IMR-90 (cell line): ENCODE data around the gene AHCYL2. TPM values are rescaled to one million over a fixed set of nuclear protein-coding genes. Genes with fewer than 3 reads are reported as not detected.

Experiments
- ATAC-seq: fragments of 200-7000 bp; cut with Tn5 transposase; 2 replicates; pipeline ENCODE4 v1.9.1; 2020; ENCODE audit warnings: low read depth, mild to moderate bottlenecking, moderate library complexity
- BruUV-seq: library from RNA; stranded (reverse); fragments of 400-500 nt; replicated peaks from 2 replicates; lab custom pipeline; 2021; lab: Mats Ljungman, UMichigan
- CTCF ChIA-PET: fragments of 300-600 bp; formaldehyde crosslinking; extraction: SDS; loops from one replicate; lab custom pipeline; 2021; ENCODE audit warnings: antibody characterized with exemption; lab: Yijun Ruan, JAX
- POLR2A ChIA-PET: fragments of 300-600 bp; sonication (Branson Sonifier 250); formaldehyde crosslinking; loops from one replicate; lab custom pipeline; 2022; ENCODE audit warnings: antibody characterized with exemption; ENCODE audit not compliant: unreplicated experiment; lab: Charles Lee
- DNase-seq: peaks from one replicate; pipeline ENCODE4 v3.0.0; 2013
- H2AFZ ChIP-seq: replicated peaks from 2 replicates; pipeline ENCODE3; 2013; ENCODE audit warnings: low read length, mild to moderate bottlenecking; ENCODE audit not compliant: poor library complexity
- H2AK5ac ChIP-seq: 2 replicates; pipeline ENCODE4 v1.6.1; 2013; ENCODE audit warnings: low read depth, low read length, inconsistent platforms
- H2AK9ac ChIP-seq: replicated peaks from 2 replicates; pipeline ENCODE3; 2013; ENCODE audit warnings: mild to moderate bottlenecking, low read depth, low read length, moderate library complexity; ENCODE audit not compliant: poor library complexity
- H2BK120ac ChIP-seq: 2 replicates; pipeline ENCODE4 v1.6.1; 2013; ENCODE audit warnings: low read depth, low read length, inconsistent platforms
- H2BK15ac ChIP-seq: 3 replicates; pipeline ENCODE4 v1.6.1; 2013; ENCODE audit warnings: low read depth, low read length, inconsistent platforms
- H2BK20ac ChIP-seq: 2 replicates; pipeline ENCODE4 v1.6.1; 2013; ENCODE audit warnings: low read depth, mild to moderate bottlenecking, inconsistent platforms, low read length, moderate library complexity
- H2BK5ac ChIP-seq: 2 replicates; pipeline ENCODE4 v1.6.1; 2013; ENCODE audit warnings: mild to moderate bottlenecking, low read depth, low read length, inconsistent platforms; ENCODE audit not compliant: poor library complexity, severe bottlenecking
- H3K14ac ChIP-seq: replicated peaks from 2 replicates; pipeline ENCODE4 v1.6.1; 2013; ENCODE audit warnings: low read depth, low read length, inconsistent platforms
- H3K18ac ChIP-seq: 2 replicates; pipeline ENCODE4 v1.6.1; 2013; ENCODE audit warnings: low read depth, low read length, control low read depth
- H3K23ac ChIP-seq: 2 replicates; pipeline ENCODE4 v1.6.1; 2013; ENCODE audit warnings: low read depth, low read length, inconsistent platforms
- H3K27ac ChIP-seq: 2 replicates; pipeline ENCODE4 v1.5.1; 2013; ENCODE audit warnings: mild to moderate bottlenecking, control low read depth, low read length; ENCODE audit not compliant: insufficient read depth
- H3K27me3 ChIP-seq: 2 replicates; pipeline ENCODE4 v1.6.1; 2013; ENCODE audit warnings: low read length; ENCODE audit not compliant: control insufficient read depth, insufficient read depth
- H3K36me3 ChIP-seq: 2 replicates; pipeline ENCODE4 v1.6.1; 2013; ENCODE audit warnings: low read length, mixed read lengths; ENCODE audit not compliant: control insufficient read depth, insufficient read depth
- H3K4ac ChIP-seq: 2 replicates; pipeline ENCODE4 v1.6.1; 2013; ENCODE audit warnings: low read depth, low read length, inconsistent platforms
- H3K4me1 ChIP-seq: 2 replicates; pipeline ENCODE4 v1.6.1; 2013; ENCODE audit warnings: low read length, mixed read lengths; ENCODE audit not compliant: control insufficient read depth, insufficient read depth
- H3K4me2 ChIP-seq: 2 replicates; pipeline ENCODE4 v1.6.1; 2013; ENCODE audit warnings: low read depth, mild to moderate bottlenecking, control low read depth, low read length, moderate library complexity
- H3K4me3 ChIP-seq: 2 replicates; pipeline ENCODE4 v1.5.1; 2013; ENCODE audit warnings: low read depth, mild to moderate bottlenecking, control low read depth, low read length, moderate library complexity; ENCODE audit not compliant: insufficient read depth
- H3K56ac ChIP-seq: 2 replicates; pipeline ENCODE4 v1.6.1; 2013; ENCODE audit warnings: low read length, inconsistent platforms; ENCODE audit not compliant: insufficient read depth; ENCODE audit errors: extremely low read depth
- H3K79me1 ChIP-seq, 2 experiments: 2 replicates each; pipeline ENCODE4 v1.6.1; 2013; ENCODE audit warnings: low read length in 2 of 2, inconsistent platforms in 1 of 2, low read depth in 1 of 2
- H3K9ac ChIP-seq: 2 replicates; pipeline ENCODE4 v1.6.1; 2013; ENCODE audit warnings: low read depth, low read length, control low read depth
- H3K9me1 ChIP-seq: 2 replicates; pipeline ENCODE4 v1.6.1; 2013; ENCODE audit warnings: low read length, inconsistent platforms; ENCODE audit not compliant: insufficient read depth
- H3K9me3 ChIP-seq: 2 replicates; pipeline ENCODE4 v1.6.1; 2013; ENCODE audit warnings: low read length; ENCODE audit not compliant: control insufficient read depth, insufficient read depth
- H4K20me1 ChIP-seq: 2 replicates; pipeline ENCODE4 v1.6.1; 2013; ENCODE audit warnings: low read length, inconsistent platforms; ENCODE audit not compliant: insufficient read depth
- H4K5ac ChIP-seq: 2 replicates; pipeline ENCODE4 v1.6.1; 2013; ENCODE audit warnings: mild to moderate bottlenecking, low read depth, low read length, control low read depth
- H4K8ac ChIP-seq, 2 experiments: 2 replicates each; pipeline ENCODE4 v1.6.1; 2013; ENCODE audit warnings: low read depth in 2 of 2, low read length in 2 of 2, control low read depth in 1 of 2, inconsistent platforms in 1 of 2
- H4K91ac ChIP-seq: 2 replicates; pipeline ENCODE4 v1.6.1; 2013; ENCODE audit warnings: low read depth, low read length, inconsistent platforms; ENCODE audit not compliant: insufficient read depth
- BHLHE40 ChIP-seq: fragments of 150-350 bp; IDR thresholded peaks from 2 replicates; pipeline ENCODE4 v1.6.1; 2016; ENCODE audit warnings: mild to moderate bottlenecking, low read depth, low read length
- CEBPB ChIP-seq: IDR thresholded peaks from 2 replicates; pipeline ENCODE4 v1.6.1; 2012; ENCODE audit warnings: low read depth, low read length, improper control_type of control experiment
- CHD1 ChIP-seq: IDR thresholded peaks from 2 replicates; pipeline ENCODE4 v1.6.1; 2012; ENCODE audit warnings: low read depth, low read length, improper control_type of control experiment
- CTCF ChIP-seq: conservative IDR thresholded peaks from 2 replicates; pipeline ENCODE4 v1.5.1; 2012; ENCODE audit warnings: mild to moderate bottlenecking, low read depth, low read length, improper control_type of control experiment
- FOS ChIP-seq: fragments of 150-350 bp; IDR thresholded peaks from 2 replicates; pipeline ENCODE4 v1.6.1; 2016; ENCODE audit warnings: low read depth, low read length
- MAFK ChIP-seq: IDR thresholded peaks from 2 replicates; pipeline ENCODE4 v1.6.1; 2012; ENCODE audit warnings: low read depth, low read length, improper control_type of control experiment
- MAZ ChIP-seq: IDR thresholded peaks from 2 replicates; pipeline ENCODE4 v1.6.1; 2012; ENCODE audit warnings: low read depth, mild to moderate bottlenecking, low read length, improper control_type of control experiment, moderate library complexity, borderline replicate concordance
- MXI1 ChIP-seq: IDR thresholded peaks from 2 replicates; pipeline ENCODE4 v1.6.1; 2012; ENCODE audit warnings: low read depth, mild to moderate bottlenecking, low read length, moderate library complexity, borderline replicate concordance
- NFE2L2 ChIP-seq: fragments of 150-350 bp; IDR thresholded peaks from 2 replicates; pipeline ENCODE4 v1.6.1; 2016; ENCODE audit warnings: low read depth, mild to moderate bottlenecking, low read length
- RAD21 ChIP-seq: IDR thresholded peaks from 2 replicates; pipeline ENCODE4 v1.6.1; 2012; ENCODE audit warnings: low read length, improper control_type of control experiment
- RCOR1 ChIP-seq: IDR thresholded peaks from 2 replicates; pipeline ENCODE4 v1.6.1; 2012; ENCODE audit warnings: mild to moderate bottlenecking, low read length, improper control_type of control experiment; ENCODE audit not compliant: insufficient replicate concordance
- RFX5 ChIP-seq: IDR thresholded peaks from 2 replicates; pipeline ENCODE4 v1.8.0; 2012; ENCODE audit warnings: low read depth, mild to moderate bottlenecking, low read length, moderate library complexity
- WGBS, 2 experiments: methylation state at CpG; one replicate each; pipeline versions ENCODE4 v1.1.5 to v1.1.7; 2013; ENCODE audit warnings: missing lambda C conversion rate in 2 of 2; ENCODE audit not compliant: insufficient read length in 1 of 2; ENCODE audit errors: extremely low coverage in 2 of 2; 5-methylcytosine and 5-hydroxymethylcytosine counted together
- dilution Hi-C: fragments of 300-500 bp; cut with HindIII; formaldehyde crosslinking; loops from one replicate; pipeline ENCODE4 v1.14.3; 2018; ENCODE audit warnings: low sequenced_read_pairs; ENCODE audit not compliant: unreplicated experiment
- in situ Hi-C: fragments of 300-500 bp; cut with MboI; formaldehyde crosslinking; loops from 3 replicates; pipeline ENCODE4 v1.14.3; 2019; ENCODE audit warnings: low sequenced_read_pairs, inconsistent platforms, mixed read lengths
- intact Hi-C: fragments of 100-400 bp; cut with micrococcal nuclease; formaldehyde crosslinking; loops from 2 replicates; pipeline ENCODE4 v1.10.0; 2022
- polyA plus RNA-seq, 3 experiments: library from polyadenylated mRNA; depleted of rRNA; stranded (reverse); fragments of >200 nt; gene quantifications; 2 replicates each; pipeline ENCODE4 v1.2.3, GENCODE V29; 2012; ENCODE audit warnings: low replicate concordance in 1 of 3
- total RNA-seq: library from RNA; depleted of rRNA; stranded (reverse); fragments of >200 nt; gene quantifications from 2 replicates; pipeline ENCODE4 v1.2.3, GENCODE V29; 2012

AHCYL2 gene
- total and polyA plus RNA-seq, 2 of the 4 experiments (the other 2 are of a cell fraction) = 5.7 to 7.6 TPM

DNA sequence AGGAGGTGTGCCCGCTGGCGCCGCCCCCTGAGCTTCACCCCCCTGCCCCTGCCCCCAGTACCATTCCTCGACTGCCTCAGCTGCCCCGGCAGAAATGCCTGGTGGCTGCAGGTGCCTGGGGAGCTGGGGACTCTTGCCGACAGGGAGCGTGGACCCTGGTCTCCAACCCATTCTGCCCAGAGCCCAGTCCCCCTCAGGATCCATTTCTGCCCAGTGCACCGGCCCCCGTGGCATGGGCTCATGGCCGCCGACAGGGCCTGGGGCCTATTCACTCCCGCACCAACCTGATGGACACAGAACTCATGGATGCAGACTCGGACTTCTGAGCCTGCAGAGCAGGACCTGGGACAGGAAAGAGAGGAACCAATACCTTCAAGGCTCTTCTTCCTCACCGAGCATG lies 12.7 kb upstream of the AHCYL2 start:
- ChIA-PET CTCF (no interaction called here), POLR2A (no interaction called here)
- WGBS, 2 experiments = no CpG with 5 or more reads among the region's 14 CpGs
- Histone ChIP-seq H3K9me3 (no peaks in the 10 kb centered on the region), H3K4ac (no peak overlapping the region), H3K27me3 (no peaks in the 10 kb centered on the region), H3K56ac (no peak overlapping the region), H3K4me3 (no peak overlapping the region), H2AK5ac (no peak overlapping the region), H3K18ac (no peak overlapping the region), H3K23ac (no peak overlapping the region), H2BK5ac (no peak overlapping the region), H2BK120ac (no peak overlapping the region), H2BK15ac (no peak overlapping the region), H2AFZ (no peak overlapping the region), H4K8ac (no peak overlapping the region), H3K4me2 (no peak overlapping the region), H4K91ac (no peak overlapping the region), H3K36me3 (peaks cover 39% of the 10 kb centered on the region), H4K20me1 (no peaks in the 10 kb centered on the region), H3K9ac (no peak overlapping the region), H4K5ac (no peak overlapping the region), H3K14ac (no peak overlapping the region), H3K4me1 (no peaks in the 10 kb centered on the region), H2BK20ac (no peak overlapping the region), H3K79me1 (no peaks in the 10 kb centered on the region), H3K27ac (no peak overlapping the region), H2AK9ac (no peak overlapping the region), H3K9me1 (no peaks in the 10 kb centered on the region)
- ATAC-seq = no peak
- dilution Hi-C loops (no loop called here), intact Hi-C loops (no loop called here), in situ Hi-C loops (loop anchor here (10.0 kb wide), 1 partner anchor 433 kb away; no protein-coding TSS in a partner anchor)
- no peak for DNase-seq
- TF ChIP-seq CTCF = no peak
- TF ChIP-seq RCOR1 = no peak
- no peak for TF ChIP-seq RAD21
- TF ChIP-seq NFE2L2 = no peak
- no peak for TF ChIP-seq CEBPB
- TF ChIP-seq FOS = no peak
- no peak for TF ChIP-seq MXI1
- no peak for TF ChIP-seq BHLHE40
- TF ChIP-seq MAZ = no peak
- TF ChIP-seq CHD1 = no peak
- TF ChIP-seq MAFK = no peak
- no peak for TF ChIP-seq RFX5
- BruUV-seq = no TSS peak
